Measurements from ENCODE around the gene ADAM10.

ADAM10 gene

DNA sequence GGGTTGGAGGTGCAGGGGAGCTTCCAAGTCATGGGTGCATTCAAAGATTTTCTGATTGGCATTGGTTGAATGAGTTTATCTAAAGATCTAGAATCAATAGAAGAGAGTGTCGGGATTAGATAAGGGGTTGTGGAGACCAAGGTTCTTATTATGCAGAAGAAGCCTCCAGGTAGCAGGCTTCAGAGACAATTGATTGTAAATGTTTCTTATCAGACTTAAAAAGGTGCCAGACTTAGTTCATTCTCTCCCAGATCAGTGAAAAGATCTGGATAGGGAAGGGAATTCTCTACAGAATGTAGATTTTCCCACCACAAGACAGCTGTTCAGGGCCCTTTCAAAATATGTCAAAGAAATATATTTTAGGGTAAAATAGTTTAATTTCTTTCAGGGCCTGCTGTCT lies 188.2 kb downstream of the ADAM10 start:
- H2AFZ ChIP-seq (ENCODE audit: low read length): no peak overlapping the region

DNA sequence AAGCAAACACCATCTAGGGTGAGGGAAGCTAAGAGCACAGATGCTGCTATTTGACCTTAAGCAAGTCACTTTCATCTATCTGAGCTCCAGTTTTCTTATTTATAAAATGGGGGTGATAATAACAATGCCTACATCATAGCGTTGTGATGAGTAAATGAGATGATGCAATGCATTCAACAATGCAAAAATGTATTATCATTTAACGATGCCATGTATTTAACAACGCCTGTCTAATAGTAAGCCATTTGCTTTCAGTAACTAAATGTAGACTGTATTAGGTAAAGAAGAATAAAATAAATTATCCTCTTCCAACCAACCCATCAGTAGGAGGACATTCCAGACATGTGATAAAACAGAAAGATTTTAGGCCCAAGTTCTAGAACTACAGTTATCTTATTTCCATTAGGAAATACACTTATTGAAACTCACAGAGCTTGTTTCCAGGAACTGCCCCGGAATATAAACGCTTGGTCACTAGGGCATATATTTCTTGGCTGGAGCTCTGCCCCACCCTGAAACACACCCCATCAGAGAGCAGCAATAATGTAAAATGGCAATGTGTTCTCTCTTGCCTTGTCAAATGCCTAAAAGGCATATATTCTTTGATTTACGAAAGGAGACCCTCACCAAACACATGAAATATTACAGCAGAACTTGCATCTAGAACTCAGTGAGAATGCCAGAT lies 189.5 kb downstream of the ADAM10 start:
- Histone ChIP-seq H3K9me2 (replicated peaks; ENCODE audit: low read depth, low read length) (no peaks in the 10 kb centered on the region), H3K9me3 (ENCODE audit: insufficient read depth, low read depth, low read length) (no peaks in the 10 kb centered on the region), H3K4me1 (ENCODE audit: insufficient read depth, low read length, poor library complexity, severe bottlenecking) (peaks cover 20% of the 10 kb centered on the region), H3K27me3 (ENCODE audit: insufficient read depth, low read length, poor library complexity, severe bottlenecking) (no peaks in the 10 kb centered on the region), H3K4me2 (ENCODE audit: low read depth, low read length, poor library complexity, severe bottlenecking) (no peak overlapping the region), H3K79me2 (ENCODE audit: insufficient read depth, low read length) (no peaks in the 10 kb centered on the region), H3K36me3 (ENCODE audit: insufficient read depth, low read length) (no peaks in the 10 kb centered on the region), H4K20me1 (ENCODE audit: insufficient read depth, low read length, poor library complexity, severe bottlenecking) (no peaks in the 10 kb centered on the region), H3K4me3 (ENCODE audit: low read length, poor library complexity, severe bottlenecking) (no peak overlapping the region), H3F3A (ENCODE audit: low read depth) (no peaks in the 10 kb centered on the region), H2AFZ (ENCODE audit: low read length) (no peak overlapping the region), H3K9ac (ENCODE audit: low read depth, low read length, poor library complexity, severe bottlenecking) (no peak overlapping the region)
- no peak for TF ChIP-seq EZH2phosphoT487 (IDR thresholded peaks at IDR 0.05; ENCODE audit: borderline replicate concordance)
- TF ChIP-seq, protein P1, sequence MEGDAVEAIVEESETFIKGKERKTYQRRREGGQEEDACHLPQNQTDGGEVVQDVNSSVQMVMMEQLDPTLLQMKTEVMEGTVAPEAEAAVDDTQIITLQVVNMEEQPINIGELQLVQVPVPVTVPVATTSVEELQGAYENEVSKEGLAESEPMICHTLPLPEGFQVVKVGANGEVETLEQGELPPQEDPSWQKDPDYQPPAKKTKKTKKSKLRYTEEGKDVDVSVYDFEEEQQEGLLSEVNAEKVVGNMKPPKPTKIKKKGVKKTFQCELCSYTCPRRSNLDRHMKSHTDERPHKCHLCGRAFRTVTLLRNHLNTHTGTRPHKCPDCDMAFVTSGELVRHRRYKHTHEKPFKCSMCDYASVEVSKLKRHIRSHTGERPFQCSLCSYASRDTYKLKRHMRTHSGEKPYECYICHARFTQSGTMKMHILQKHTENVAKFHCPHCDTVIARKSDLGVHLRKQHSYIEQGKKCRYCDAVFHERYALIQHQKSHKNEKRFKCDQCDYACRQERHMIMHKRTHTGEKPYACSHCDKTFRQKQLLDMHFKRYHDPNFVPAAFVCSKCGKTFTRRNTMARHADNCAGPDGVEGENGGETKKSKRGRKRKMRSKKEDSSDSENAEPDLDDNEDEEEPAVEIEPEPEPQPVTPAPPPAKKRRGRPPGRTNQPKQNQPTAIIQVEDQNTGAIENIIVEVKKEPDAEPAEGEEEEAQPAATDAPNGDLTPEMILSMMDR (conservative IDR thresholded peaks at IDR 0.05; ENCODE audit: low read length): no peak

More for the DNA sequence above, 188.2 kb downstream of the ADAM10 start:
- H3K36me3 ChIP-seq (ENCODE audit: insufficient read depth, low read length): no peaks in the 10 kb centered on the region
- no peaks in the 10 kb centered on the region for H3K9me2 ChIP-seq (replicated peaks; ENCODE audit: low read depth, low read length)
- no peak overlapping the region for H3K9ac ChIP-seq (ENCODE audit: low read depth, low read length, poor library complexity, severe bottlenecking)
- H3K4me1 ChIP-seq (ENCODE audit: insufficient read depth, low read length, poor library complexity, severe bottlenecking): peaks cover 7% of the 10 kb centered on the region
- no peak overlapping the region for H3K4me3 ChIP-seq (ENCODE audit: low read length, poor library complexity, severe bottlenecking)
- no peaks in the 10 kb centered on the region for H3F3A ChIP-seq (ENCODE audit: low read depth)
- no peaks in the 10 kb centered on the region for H3K27me3 ChIP-seq (ENCODE audit: insufficient read depth, low read length, poor library complexity, severe bottlenecking)
- H4K20me1 ChIP-seq (ENCODE audit: insufficient read depth, low read length, poor library complexity, severe bottlenecking): no peaks in the 10 kb centered on the region
- no peak for TF ChIP-seq EZH2phosphoT487 (IDR thresholded peaks at IDR 0.05; ENCODE audit: borderline replicate concordance)
- TF ChIP-seq, protein P1 (conservative IDR thresholded peaks at IDR 0.05; ENCODE audit: low read length): no peak
- H3K79me2 ChIP-seq (ENCODE audit: insufficient read depth, low read length): no peaks in the 10 kb centered on the region
- H3K4me2 ChIP-seq (ENCODE audit: low read depth, low read length, poor library complexity, severe bottlenecking): no peak overlapping the region
- H3K9me3 ChIP-seq (ENCODE audit: insufficient read depth, low read depth, low read length): no peaks in the 10 kb centered on the region

DNA sequence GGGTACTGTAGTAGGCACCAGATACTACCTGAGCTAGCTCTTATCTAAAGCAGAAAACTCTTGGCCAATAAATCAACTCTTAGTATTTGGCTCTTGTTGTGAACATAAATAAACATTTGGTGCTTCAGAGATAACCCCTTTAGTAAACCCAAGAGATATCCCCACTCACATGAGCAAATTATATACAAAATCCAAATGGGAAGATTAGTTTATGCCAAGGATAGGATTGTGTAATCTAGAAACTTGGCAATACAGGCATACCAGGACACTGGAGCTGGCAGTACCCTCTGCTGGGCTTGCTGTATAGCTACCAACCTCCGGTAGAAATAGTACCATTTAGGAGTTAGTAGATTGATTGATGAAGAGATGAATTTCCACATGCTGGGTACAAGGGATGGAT lies 190.7 kb downstream of the ADAM10 start:
- no peaks in the 10 kb centered on the region for H3K79me2 ChIP-seq (ENCODE audit: insufficient read depth, low read length)
- no peak overlapping the region for H2AFZ ChIP-seq (ENCODE audit: low read length)
- no peak overlapping the region for H3K4me2 ChIP-seq (ENCODE audit: low read depth, low read length, poor library complexity, severe bottlenecking)
- no peaks in the 10 kb centered on the region for H4K20me1 ChIP-seq (ENCODE audit: insufficient read depth, low read length, poor library complexity, severe bottlenecking)
- no peaks in the 10 kb centered on the region for H3F3A ChIP-seq (ENCODE audit: low read depth)
- TF ChIP-seq, protein P1 (conservative IDR thresholded peaks at IDR 0.05; ENCODE audit: low read length): no peak
- no peak for TF ChIP-seq EZH2phosphoT487 (IDR thresholded peaks at IDR 0.05; ENCODE audit: borderline replicate concordance)
- no peaks in the 10 kb centered on the region for H3K27me3 ChIP-seq (ENCODE audit: insufficient read depth, low read length, poor library complexity, severe bottlenecking)
- no peak overlapping the region for H3K9ac ChIP-seq (ENCODE audit: low read depth, low read length, poor library complexity, severe bottlenecking)
- no peaks in the 10 kb centered on the region for H3K36me3 ChIP-seq (ENCODE audit: insufficient read depth, low read length)
- peaks cover 31% of the 10 kb centered on the region for H3K4me1 ChIP-seq (ENCODE audit: insufficient read depth, low read length, poor library complexity, severe bottlenecking)
- H3K9me2 ChIP-seq (replicated peaks; ENCODE audit: low read depth, low read length): no peaks in the 10 kb centered on the region
- no peaks in the 10 kb centered on the region for H3K9me3 ChIP-seq (ENCODE audit: insufficient read depth, low read depth, low read length)
- H3K4me3 ChIP-seq (ENCODE audit: low read length, poor library complexity, severe bottlenecking): no peak overlapping the region

All from Loucy (cell line).